GM18867 (cell line): ENCODE data around the gene DDIT4L.
"Not testable (repeated sequence)": the region's sequence is repeated elsewhere in the genome, so short reads cannot be mapped to it uniquely, and the experiment has no call there.

Experiments used
- ATAC-seq: cut with Tn5 transposase; IDR thresholded peaks from one replicate; pipeline ENCODE4 v1.9.1; 2021; ENCODE audit warnings: mild to moderate bottlenecking, moderate library complexity; ENCODE audit not compliant: unreplicated experiment

The DDIT4L gene

GRCh38 chr4:100189820-100190642 lies at the start of gene DDIT4L:
TSS of gene DDIT4L (minus strand) at chr4:100190468. CDS start at chr4:100189983, 485 bp downstream.
- no peak for ATAC-seq

- ATAC-seq = no peak
These were observed 49.7 kb upstream of the DDIT4L start for GRCh38 chr4:100240008-100240407.

- no peak for ATAC-seq
These were observed 34.5 kb upstream of the DDIT4L start for GRCh38 chr4:100224721-100225120.

GRCh38 chr4:100224160-100224559 lies 33.9 kb upstream of the DDIT4L start:
- no peak for ATAC-seq

- ATAC-seq = peak; percentile 81
These were observed 18.7 kb upstream of the DDIT4L start for GRCh38 chr4:100208964-100209363.

- peak; percentile 8 for ATAC-seq
These were observed 18.2 kb upstream of the DDIT4L start for GRCh38 chr4:100208459-100208858.

GRCh38 chr4:100206850-100207249 lies 16.6 kb upstream of the DDIT4L start:
- ATAC-seq = no peak

GRCh38 chr4:100198061-100198460 lies 7.8 kb upstream of the DDIT4L start:
- ATAC-seq = no peak

GRCh38 chr4:100196388-100197071 lies 6.3 kb upstream of the DDIT4L start:
- ATAC-seq = not testable (repeated sequence)

- no peak for ATAC-seq
These were observed 654 bp upstream of the DDIT4L start for GRCh38 chr4:100190643-100191600.

- no peak for ATAC-seq
These were observed 1.4 kb downstream of the DDIT4L start for GRCh38 chr4:100188829-100189228.

GRCh38 chr4:100187781-100188180 lies 2.5 kb downstream of the DDIT4L start:
- no peak for ATAC-seq

- ATAC-seq = no peak
These were observed 5.5 kb downstream of the DDIT4L start for GRCh38 chr4:100184787-100185186.

- ATAC-seq = no peak
These were observed 12.4 kb downstream of the DDIT4L start for GRCh38 chr4:100177855-100178254.

- ATAC-seq = no peak
These were observed 13.1 kb downstream of the DDIT4L start for GRCh38 chr4:100177126-100177525.

GRCh38 chr4:100175858-100176257 lies 14.4 kb downstream of the DDIT4L start:
- ATAC-seq = no peak

GRCh38 chr4:100174985-100175383 lies 15.3 kb downstream of the DDIT4L start:
- ATAC-seq = no peak

GRCh38 chr4:100170986-100171385 lies 19.3 kb downstream of the DDIT4L start:
- ATAC-seq = no peak

- ATAC-seq = no peak
These were observed 20.5 kb downstream of the DDIT4L start for GRCh38 chr4:100169491-100170485.

- ATAC-seq = no peak
These were observed 21.7 kb downstream of the DDIT4L start for GRCh38 chr4:100168521-100168920.
